ENCODE results near the gene MS4A6E. TPM values are rescaled to one million over a fixed set of nuclear protein-coding genes. Genes with fewer than 3 reads are reported as not detected.

The MS4A6E gene
- total and polyA plus RNA-seq, 2 of the 8 experiments (the other 6 are each of a cell fraction or from before 2014, with no cell fraction given), result not detected

GRCh38 chr11:60371854-60372253 lies 44.8 kb downstream of the MS4A6E start:
- Histone ChIP-seq H3K14ac (ENCODE audit: insufficient read length) (no peak overlapping the region), H3K4me2 (ENCODE audit: insufficient read depth in 1 of 2, low read depth in 2 of 2, low read length in 2 of 2) (no peak overlapping the region), H2BK12ac (ENCODE audit: low read depth, low read length) (no peak overlapping the region), H4K91ac (replicated peaks; ENCODE audit: insufficient read length, low read length) (no peak overlapping the region), H2BK15ac (ENCODE audit: low read length) (no peak overlapping the region), H3K4me3 (ENCODE audit: extremely low read depth in 1 of 4, insufficient read depth in 2 of 4, low read depth in 3 of 4, low read length in 4 of 4) (no peak overlapping the region), H2AK5ac (ENCODE audit: low read depth, low read length) (no peak overlapping the region), H3K36me3 (ENCODE audit: control insufficient read depth in 2 of 4, insufficient read depth in 4 of 4, low read length in 3 of 4) (no peaks in the 10 kb centered on the region), H4K20me1 (replicated peaks in 1 of 2; ENCODE audit: control insufficient read depth in 1 of 2, insufficient read depth in 2 of 2, low read length in 2 of 2) (no peaks in the 10 kb centered on the region), H2BK5ac (ENCODE audit: low read depth, low read length) (no peak overlapping the region), H2AFZ (ENCODE audit: low read length) (no peak overlapping the region), H3K27ac (ENCODE audit: low read depth, low read length) (no peak overlapping the region), H3K4me1 (replicated peaks in 1 of 4; ENCODE audit: control insufficient read depth in 3 of 4, insufficient read depth in 4 of 4, low read length in 3 of 4) (peaks cover 0 to 2% (median 0%) of the 10 kb centered on the region in 4 experiments; a peak in 2 of 7 replicates), H3K9ac (replicated peaks in 1 of 4; ENCODE audit: extremely low read depth in 1 of 4, low read depth in 3 of 4, low read length in 3 of 4) (no peak overlapping the region), H3K4ac (replicated peaks; ENCODE audit: insufficient read length, low read depth, low read length) (no peak overlapping the region), H2BK120ac (replicated peaks; ENCODE audit: low read depth, low read length) (no peak overlapping the region), H4K8ac (ENCODE audit: extremely low read depth, insufficient read depth, low read length) (no peak overlapping the region), H3K9me3 (ENCODE audit: insufficient read depth in 2 of 2, low read depth in 1 of 2, low read length in 1 of 2) (no peaks in the 10 kb centered on the region; a peak in 2 of 4 replicates), H3K18ac (ENCODE audit: extremely low read depth, low read length) (no peak overlapping the region), H3K27me3 (replicated peaks in 1 of 4; ENCODE audit: control insufficient read depth in 3 of 4, extremely low read depth in 1 of 4, insufficient read depth in 3 of 4, low read length in 3 of 4) (no peaks in the 10 kb centered on the region), H3K23ac (ENCODE audit: insufficient read length) (no peak overlapping the region), H4K5ac (ENCODE audit: insufficient read length, low read depth, low read length) (no peak overlapping the region), H2BK20ac (ENCODE audit: low read length) (no peak overlapping the region), H3K79me1 (ENCODE audit: low read depth, low read length) (no peaks in the 10 kb centered on the region), H3K79me2 (ENCODE audit: control insufficient read depth in 1 of 2, insufficient read depth in 2 of 2, low read length in 2 of 2) (no peaks in the 10 kb centered on the region), H3K56ac (replicated peaks; ENCODE audit: insufficient read length, low read depth, low read length) (no peak overlapping the region), H3K23me2 (ENCODE audit: low read depth, low read length) (no peaks in the 10 kb centered on the region)
- TF ChIP-seq JUND (IDR thresholded peaks at IDR 0.05; ENCODE audit: low read length) (no peak), USF2 (IDR thresholded peaks at IDR 0.05; ENCODE audit: low read length) (no peak), MAFK (IDR thresholded peaks at IDR 0.05; ENCODE audit: low read depth, low read length) (no peak), POU5F1 (IDR thresholded peaks at IDR 0.05; ENCODE audit: low read depth, low read length) (no peak), BACH1 (IDR thresholded peaks at IDR 0.05; ENCODE audit: low read length) (no peak)
- ChIA-PET POLR2A (ENCODE audit: partially characterized antibody) (no interaction called here), CTCF (ENCODE audit: partially characterized antibody) (interaction anchor here (0.8 to 13.3 kb wide), 4 partner anchors 9 to 37 kb away, joined by 3 to 115 read pairs (median 4); no protein-coding TSS in a partner anchor)
- DNase-seq (ENCODE audit: low read depth in 1 of 2, low spot score in 2 of 2) (no peak), FAIRE-seq (no peak)
- 81% methylated on average over 1 of the region's 1 CpG; no CpG with 5 or more reads in 1 of the 2 experiments for WGBS, 2 experiments (ENCODE audit: extremely low coverage in 1 of 2, insufficient coverage in 1 of 2, insufficient read length in 1 of 2, insufficient replicate concordance in 2 of 2, low coverage in 1 of 2, low lambda C conversion rate in 2 of 2, missing lambda C conversion rate in 1 of 2)

Measured in H1 (cell line).